Heart left ventricle (tissue), 16 donors: ENCODE results near the gene PEPD. TPM values are rescaled to one million over a fixed set of nuclear protein-coding genes. Genes with fewer than 3 reads are reported as not detected.

Experiments
- ATAC-seq, 4 donors: fragments of 200-7000 bp; cut with Tn5 transposase; one replicate each; pipeline ENCODE4 v1.9.1; 2020 to 2022; ENCODE audit warnings: moderate library complexity in 4 of 4, mild to moderate bottlenecking in 3 of 4, moderate number of reproducible peaks in 1 of 4
- DNase-seq, 5 donors: peaks; one replicate each; pipeline ENCODE4 v3.0.0-alpha.2; 2020
- H3K27ac ChIP-seq, 12 donors: fragments of 200-600 bp; sonication (generic) in 4 of 12; one replicate each; pipeline versions ENCODE4 v1.5.0 to v1.8.0; 2016 to 2022; ENCODE audit warnings: mild to moderate bottlenecking in 2 of 12
- H3K27me3 ChIP-seq, 9 donors: fragments of 200-600 bp; sonication (generic) in 2 of 9; one replicate each; pipeline versions ENCODE4 v1.5.1 to v1.8.0; 2016 to 2022; ENCODE audit warnings: mild to moderate bottlenecking in 3 of 9
- H3K36me3 ChIP-seq, 9 donors: fragments of 200-600 bp; sonication (generic) in 2 of 9; one replicate each; pipeline versions ENCODE4 v1.5.0 to v1.8.0; 2018 to 2022; ENCODE audit warnings: mild to moderate bottlenecking in 2 of 9
- H3K4me1 ChIP-seq, 12 donors: fragments of 200-600 bp; sonication (generic) in 4 of 12; one replicate each; pipeline versions ENCODE4 v1.5.0 to v1.8.0; 2016 to 2022; ENCODE audit warnings: mild to moderate bottlenecking in 3 of 12
- H3K4me3 ChIP-seq, 12 donors: fragments of 200-600 bp; sonication (generic) in 4 of 12; one replicate each; pipeline versions ENCODE4 v1.5.0 to v1.8.0; 2017 to 2022; ENCODE audit warnings: mild to moderate bottlenecking in 9 of 12, moderate library complexity in 4 of 12
- H3K9me3 ChIP-seq, 12 donors: fragments of 200-600 bp; sonication (generic) in 4 of 12; one replicate each; pipeline versions ENCODE4 v1.5.0 to v1.8.0; 2016 to 2022; ENCODE audit warnings: mild to moderate bottlenecking in 1 of 12
- POLR2A ChIP-seq, 2 donors: fragments of 450-650 bp; IDR thresholded peaks; one replicate each; pipeline ENCODE4 v1.6.1; 2017; ENCODE audit warnings: antibody characterized with exemption in 2 of 2, mild to moderate bottlenecking in 2 of 2, moderate library complexity in 2 of 2
- WGBS, 4 donors: extraction: QIAGEN DNeasy Blood & Tissue Kit in 2 of 4; methylation state at CpG; one replicate each; pipeline versions ENCODE4 v1.1.5 to v1.1.7; 2013 to 2018; 5-methylcytosine and 5-hydroxymethylcytosine counted together
- intact Hi-C, 10 donors: fragments of 100-400 bp; cut with DNase I; formaldehyde crosslinking; loops; one replicate each; pipeline versions ENCODE4 v1.11.1 to v1.14.2; 2022
- polyA plus RNA-seq, 2 donors: library from polyadenylated mRNA; stranded (reverse); fragments of 200-250 nt; gene quantifications; one replicate each; pipeline ENCODE4 v1.2.3, GENCODE V29; 2013
- total RNA-seq, 9 donors: library from RNA; depleted of rRNA in 2 of 9; stranded (reverse); fragments of >200 nt in 2 of 9; fragmentation: NEBNext Ultra II Directional in 3 of 9; extraction: Animal tissue kit (Norgen Biotek cat#: 25700) in 3 of 9; gene quantifications; one replicate each; pipeline versions ENCODE4 v1.1.0 to v1.2.4, GENCODE V29; 2016 to 2023
- TF ChIP-seq, protein P1 (sequence below), 12 donors: fragments of 200-600 bp; sonication (generic) in 4 of 12; IDR thresholded peaks; one replicate each; pipeline versions ENCODE4 v1.5.0 to v1.8.0; 2018 to 2022; ENCODE audit warnings: antibody characterized with exemption in 12 of 12, mild to moderate bottlenecking in 5 of 12
- donor health status: ischemic (EF 13 %, LVEDD 7.1; RV severe dilation, severe dysfunction).
- donor health status: healthy with polysubstance abuse.
- donor health status: DM: no; HTN: yes; CAD: no.
- donor health status: DM: no; HTN: no; CAD: no.
- donor health status: ischemic (EF 25% LVEDD 6.9; RV normal size, moderate dysfunction).
- donor health status: ischemic (EF 25% LVEDD 5.7; RV mildly dilated, moderate dysfunction).
- donor health status: healthy.
- donor health status: DM: yes; HTN: yes; CAD: no.
- donor health status: ischemic (EF 35%, LVEDD 5.7; RV mildly dilated, moderate dysfunction).
- donor health status: nonischemic (EF 11% LVEDD 7.7; RV severe dilation, severe dysfunction).
- donor health status: DM: yes; HTN: yes; CAD: no.
- donor health status: PGD.
- donor health status: ischemic (EF 29% LVEDD 5.4; RV normal size, mild dysfunction).
- donor health status: nonischemic (EF 23%, LVEDD 6.1; RV moderate dilation, normal function).

The PEPD gene
- total and polyA plus RNA-seq, 11 donors = 19.4 to 45.7 (median 29.9) TPM

DNA sequence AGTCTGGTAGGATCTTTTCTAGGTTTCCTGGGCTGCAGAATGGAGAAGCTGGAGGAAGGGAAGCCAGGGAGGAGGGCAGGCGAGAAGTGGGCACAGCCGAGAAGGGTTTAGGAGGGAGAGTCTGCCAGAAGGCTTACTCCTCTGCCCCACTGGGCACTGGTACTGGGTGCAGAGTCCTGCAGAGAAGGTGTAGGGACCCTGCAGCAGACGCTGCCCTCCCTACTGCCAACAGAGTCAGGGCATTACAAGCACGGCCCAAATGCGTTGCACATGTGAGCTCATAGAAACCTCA lies 726 bp upstream of the PEPD start:
- Histone ChIP-seq H3K4me3 (peak overlapping the region; percentile 72 to 98 (median 85)), H3K27ac (peak overlapping the region in 4 of 12 donors; percentile 24 to 68 (median 48)), H3K9me3 (no peaks in the 10 kb centered on the region), H3K4me1 (peaks cover 0 to 18% (median 14%) of the 10 kb centered on the region in 12 donors), H3K27me3 (peaks cover 0 to 10% (median 0%) of the 10 kb centered on the region in 9 donors), H3K36me3 (no peaks in the 10 kb centered on the region)
- peak in 1 of 4 donors; percentile 3 for ATAC-seq
- intact Hi-C loops = no loop called here
- no peak for DNase-seq
- 73 to 87% (median 84%) methylated on average over 5 of the region's 5 CpGs for whole genome bisulfite sequencing, 4 donors
- TF ChIP-seq, protein P1, sequence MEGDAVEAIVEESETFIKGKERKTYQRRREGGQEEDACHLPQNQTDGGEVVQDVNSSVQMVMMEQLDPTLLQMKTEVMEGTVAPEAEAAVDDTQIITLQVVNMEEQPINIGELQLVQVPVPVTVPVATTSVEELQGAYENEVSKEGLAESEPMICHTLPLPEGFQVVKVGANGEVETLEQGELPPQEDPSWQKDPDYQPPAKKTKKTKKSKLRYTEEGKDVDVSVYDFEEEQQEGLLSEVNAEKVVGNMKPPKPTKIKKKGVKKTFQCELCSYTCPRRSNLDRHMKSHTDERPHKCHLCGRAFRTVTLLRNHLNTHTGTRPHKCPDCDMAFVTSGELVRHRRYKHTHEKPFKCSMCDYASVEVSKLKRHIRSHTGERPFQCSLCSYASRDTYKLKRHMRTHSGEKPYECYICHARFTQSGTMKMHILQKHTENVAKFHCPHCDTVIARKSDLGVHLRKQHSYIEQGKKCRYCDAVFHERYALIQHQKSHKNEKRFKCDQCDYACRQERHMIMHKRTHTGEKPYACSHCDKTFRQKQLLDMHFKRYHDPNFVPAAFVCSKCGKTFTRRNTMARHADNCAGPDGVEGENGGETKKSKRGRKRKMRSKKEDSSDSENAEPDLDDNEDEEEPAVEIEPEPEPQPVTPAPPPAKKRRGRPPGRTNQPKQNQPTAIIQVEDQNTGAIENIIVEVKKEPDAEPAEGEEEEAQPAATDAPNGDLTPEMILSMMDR (IDR thresholded peaks at IDR 0.05) = no peak
- no peak for TF ChIP-seq POLR2A (IDR thresholded peaks at IDR 0.05)

DNA sequence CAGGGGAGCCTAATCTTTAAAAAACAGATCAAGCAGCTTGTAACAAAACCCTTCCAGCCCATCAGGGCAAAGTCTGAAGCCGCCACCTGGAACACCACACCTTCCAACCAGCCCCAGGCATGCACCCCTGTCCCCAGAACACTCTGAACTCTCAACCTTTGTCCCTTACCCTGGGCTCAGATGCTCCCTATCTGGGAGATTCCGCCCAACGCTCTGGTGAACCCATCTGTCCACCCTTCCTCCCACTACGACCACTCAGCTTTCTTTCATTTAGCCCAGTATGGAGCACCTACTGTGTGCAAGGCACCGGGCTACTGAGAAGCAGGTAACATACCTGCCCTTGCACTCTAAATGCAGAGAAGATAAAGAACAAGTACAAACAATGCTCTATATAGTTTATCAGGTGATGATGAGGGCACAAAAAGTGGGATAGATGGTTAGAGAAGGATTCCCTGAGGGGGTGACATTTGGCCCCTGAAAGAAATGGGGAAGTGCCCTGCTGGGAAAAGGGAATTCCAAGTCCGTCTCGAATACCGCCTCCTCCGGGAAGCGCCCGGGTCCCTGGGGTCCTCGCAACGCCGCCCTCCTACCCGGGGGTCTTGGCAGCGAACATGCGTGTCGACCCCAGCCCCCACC lies 629 bp downstream of the PEPD start:
- Histone ChIP-seq H3K9me3 (no peaks in the 10 kb centered on the region), H3K4me3 (peak overlapping the region; percentile 72 to 98 (median 85)), H3K4me1 (peaks cover 0 to 18% (median 14%) of the 10 kb centered on the region in 12 donors), H3K36me3 (no peaks in the 10 kb centered on the region), H3K27me3 (no peaks in the 10 kb centered on the region), H3K27ac (peak overlapping the region in 9 of 12 donors; percentile 17 to 79 (median 56))
- intact Hi-C loops = no loop called here
- TF ChIP-seq, protein P1 (IDR thresholded peaks at IDR 0.05) = no peak
- no peak for TF ChIP-seq POLR2A (IDR thresholded peaks at IDR 0.05)
- DNase-seq (no peak), ATAC-seq (no peak)
- WGBS, 4 donors = 10 to 27% (median 11%) methylated on average over 8 to 18 of the region's 18 CpGs

DNA sequence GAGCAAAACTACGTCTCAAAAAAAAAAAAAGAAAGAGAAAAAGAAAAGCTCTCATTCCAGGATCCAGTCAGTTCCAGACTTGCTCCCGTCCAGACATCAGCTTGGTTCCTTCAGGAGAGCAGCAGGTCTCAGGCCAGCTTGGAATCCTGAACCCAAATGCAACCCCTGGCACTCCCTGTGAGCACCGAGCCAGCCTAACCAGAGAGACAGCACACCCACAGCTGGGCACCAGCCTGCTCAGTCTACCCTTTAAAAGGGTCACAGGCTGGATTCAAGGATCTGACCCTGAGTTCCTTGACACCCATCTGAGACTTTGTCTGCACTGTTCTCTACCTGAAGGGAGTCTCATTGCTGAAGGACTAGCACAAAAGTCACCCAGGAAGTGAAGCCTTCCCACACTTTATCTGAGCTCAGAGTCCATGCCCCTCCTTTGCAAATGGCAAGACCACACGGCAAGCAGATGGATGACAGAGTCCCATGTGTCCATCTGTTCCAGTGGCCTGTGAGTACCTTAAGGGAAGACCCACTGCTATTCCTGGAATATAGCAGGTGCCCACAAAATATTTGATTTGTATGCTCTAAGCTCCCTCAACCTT lies 1.4 kb downstream of the PEPD start:
- DNase-seq (no peak), ATAC-seq (no peak)
- TF ChIP-seq, protein P1 (IDR thresholded peaks at IDR 0.05) = no peak
- no peak for TF ChIP-seq POLR2A (IDR thresholded peaks at IDR 0.05)
- 66 to 73% (median 72%) methylated on average over 4 of the region's 4 CpGs for WGBS, 4 donors
- peak overlapping the region in 2 of 12 donors; percentile 81 to 85 for H3K4me3 ChIP-seq
- H3K27ac ChIP-seq = no peak overlapping the region
- intact Hi-C loops = no loop called here
- no peaks in the 10 kb centered on the region for H3K36me3 ChIP-seq
- peaks cover 0 to 20% (median 14%) of the 10 kb centered on the region in 12 donors for H3K4me1 ChIP-seq
- no peaks in the 10 kb centered on the region for H3K9me3 ChIP-seq
- no peaks in the 10 kb centered on the region for H3K27me3 ChIP-seq

DNA sequence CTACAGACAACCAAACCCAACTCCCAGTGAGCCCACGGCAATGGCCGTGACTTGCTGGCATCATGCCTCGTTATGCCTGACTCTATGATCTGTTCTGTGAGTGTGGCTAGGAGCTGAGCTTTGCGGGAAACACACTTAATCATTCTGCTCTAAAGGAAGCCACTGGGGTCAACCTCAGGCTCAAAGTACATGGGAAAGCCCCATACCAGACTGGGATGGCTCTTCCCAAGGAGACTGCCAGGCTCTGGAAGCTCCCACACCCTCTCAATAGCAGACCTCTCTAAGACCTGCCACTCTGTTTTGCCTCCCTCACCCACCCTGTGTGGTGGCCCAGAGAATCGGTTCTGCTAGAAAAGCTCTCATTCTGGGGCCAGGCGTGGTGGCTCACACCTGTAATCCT lies 2.2 kb downstream of the PEPD start:
- H3K9me3 ChIP-seq = no peaks in the 10 kb centered on the region
- H3K27ac ChIP-seq = no peak overlapping the region
- H3K4me1 ChIP-seq = peaks cover 0 to 24% (median 14%) of the 10 kb centered on the region in 12 donors
- H3K36me3 ChIP-seq = no peaks in the 10 kb centered on the region
- DNase-seq (no peak), ATAC-seq (no peak)
- H3K4me3 ChIP-seq = no peak overlapping the region
- TF ChIP-seq, protein P1 (IDR thresholded peaks at IDR 0.05) = no peak
- no peak for TF ChIP-seq POLR2A (IDR thresholded peaks at IDR 0.05)
- intact Hi-C loops = no loop called here
- 78 to 89% (median 81%) methylated on average over 6 of the region's 6 CpGs for WGBS, 4 donors
- H3K27me3 ChIP-seq = no peaks in the 10 kb centered on the region
